Mammary epithelial cell (primary cell): ENCODE measurements around the gene COL27A1.

ENCODE experiments used
- EZH2 ChIP-seq: IDR thresholded peaks from 2 replicates; pipeline ENCODE4 v1.6.1; 2012; ENCODE audit warnings: low read length, inconsistent platforms, borderline replicate concordance
- TF ChIP-seq, protein P1 (sequence below), 2 donors: IDR thresholded peaks in 1 of 2; conservative IDR thresholded peaks in 1 of 2; 2 replicates each; pipeline ENCODE4 v1.5.1; 2011 to 2012; ENCODE audit warnings: inconsistent platforms in 2 of 2, low read length in 2 of 2, mild to moderate bottlenecking in 2 of 2, control low read depth in 1 of 2, low read depth in 1 of 2; ENCODE audit not compliant: insufficient read depth in 1 of 2; ENCODE audit errors: extremely low read depth in 1 of 2

DNA sequence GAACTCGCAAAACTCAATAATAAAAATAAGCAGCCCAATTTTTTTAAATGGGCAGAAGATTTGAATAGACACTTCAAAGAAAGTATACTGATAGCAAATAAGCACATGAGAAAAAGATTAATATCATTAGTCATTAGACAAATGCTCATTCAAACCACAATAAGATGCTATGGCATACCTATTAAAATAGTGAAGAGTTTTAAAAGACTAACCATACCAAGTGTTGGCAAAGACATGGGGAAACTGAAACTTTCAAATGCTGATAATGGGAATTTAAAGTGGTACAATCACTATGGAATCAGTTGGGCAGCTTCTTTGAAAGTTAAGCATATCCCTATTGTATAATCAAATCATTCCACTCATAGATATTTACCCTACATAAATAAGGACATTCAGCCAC is 141.0 kb downstream of the COL27A1 start:
- TF ChIP-seq, protein P1, sequence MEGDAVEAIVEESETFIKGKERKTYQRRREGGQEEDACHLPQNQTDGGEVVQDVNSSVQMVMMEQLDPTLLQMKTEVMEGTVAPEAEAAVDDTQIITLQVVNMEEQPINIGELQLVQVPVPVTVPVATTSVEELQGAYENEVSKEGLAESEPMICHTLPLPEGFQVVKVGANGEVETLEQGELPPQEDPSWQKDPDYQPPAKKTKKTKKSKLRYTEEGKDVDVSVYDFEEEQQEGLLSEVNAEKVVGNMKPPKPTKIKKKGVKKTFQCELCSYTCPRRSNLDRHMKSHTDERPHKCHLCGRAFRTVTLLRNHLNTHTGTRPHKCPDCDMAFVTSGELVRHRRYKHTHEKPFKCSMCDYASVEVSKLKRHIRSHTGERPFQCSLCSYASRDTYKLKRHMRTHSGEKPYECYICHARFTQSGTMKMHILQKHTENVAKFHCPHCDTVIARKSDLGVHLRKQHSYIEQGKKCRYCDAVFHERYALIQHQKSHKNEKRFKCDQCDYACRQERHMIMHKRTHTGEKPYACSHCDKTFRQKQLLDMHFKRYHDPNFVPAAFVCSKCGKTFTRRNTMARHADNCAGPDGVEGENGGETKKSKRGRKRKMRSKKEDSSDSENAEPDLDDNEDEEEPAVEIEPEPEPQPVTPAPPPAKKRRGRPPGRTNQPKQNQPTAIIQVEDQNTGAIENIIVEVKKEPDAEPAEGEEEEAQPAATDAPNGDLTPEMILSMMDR (conservative IDR thresholded peaks at IDR 0.05 in 1 of 2, IDR thresholded peaks at IDR 0.05 in 1 of 2; ENCODE audit: extremely low read depth in 1 of 2, insufficient read depth in 1 of 2, low read depth in 1 of 2, low read length in 2 of 2) = no peak
- TF ChIP-seq EZH2 = no peak
